ENCODE measurements around the gene CAPZA2.

CAPZA2 gene

GRCh38 chr7:116963234-116963633 lies 100.8 kb downstream of the CAPZA2 start:
- TF ChIP-seq, protein P1, sequence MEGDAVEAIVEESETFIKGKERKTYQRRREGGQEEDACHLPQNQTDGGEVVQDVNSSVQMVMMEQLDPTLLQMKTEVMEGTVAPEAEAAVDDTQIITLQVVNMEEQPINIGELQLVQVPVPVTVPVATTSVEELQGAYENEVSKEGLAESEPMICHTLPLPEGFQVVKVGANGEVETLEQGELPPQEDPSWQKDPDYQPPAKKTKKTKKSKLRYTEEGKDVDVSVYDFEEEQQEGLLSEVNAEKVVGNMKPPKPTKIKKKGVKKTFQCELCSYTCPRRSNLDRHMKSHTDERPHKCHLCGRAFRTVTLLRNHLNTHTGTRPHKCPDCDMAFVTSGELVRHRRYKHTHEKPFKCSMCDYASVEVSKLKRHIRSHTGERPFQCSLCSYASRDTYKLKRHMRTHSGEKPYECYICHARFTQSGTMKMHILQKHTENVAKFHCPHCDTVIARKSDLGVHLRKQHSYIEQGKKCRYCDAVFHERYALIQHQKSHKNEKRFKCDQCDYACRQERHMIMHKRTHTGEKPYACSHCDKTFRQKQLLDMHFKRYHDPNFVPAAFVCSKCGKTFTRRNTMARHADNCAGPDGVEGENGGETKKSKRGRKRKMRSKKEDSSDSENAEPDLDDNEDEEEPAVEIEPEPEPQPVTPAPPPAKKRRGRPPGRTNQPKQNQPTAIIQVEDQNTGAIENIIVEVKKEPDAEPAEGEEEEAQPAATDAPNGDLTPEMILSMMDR (IDR thresholded peaks at IDR 0.05; ENCODE audit: low read depth, low read length, missing control alignments): no peak
- DNase-seq (ENCODE audit: low read depth): no peak
- H3K4me3 ChIP-seq (ENCODE audit: low read depth, low read length): no peak overlapping the region
- in situ Hi-C loops (cut with HindIII; ENCODE audit: low sequenced_read_pairs): no loop called here

- in situ Hi-C loops (cut with HindIII; ENCODE audit: low sequenced_read_pairs): no loop called here
- H3K4me3 ChIP-seq (ENCODE audit: low read depth, low read length): no peak overlapping the region
- DNase-seq (ENCODE audit: low read depth): no peak
- TF ChIP-seq, protein P1 (IDR thresholded peaks at IDR 0.05; ENCODE audit: low read depth, low read length, missing control alignments): no peak
Observed at GRCh38 chr7:116966601-116967000, 104.2 kb downstream of the CAPZA2 start.

DNA sequence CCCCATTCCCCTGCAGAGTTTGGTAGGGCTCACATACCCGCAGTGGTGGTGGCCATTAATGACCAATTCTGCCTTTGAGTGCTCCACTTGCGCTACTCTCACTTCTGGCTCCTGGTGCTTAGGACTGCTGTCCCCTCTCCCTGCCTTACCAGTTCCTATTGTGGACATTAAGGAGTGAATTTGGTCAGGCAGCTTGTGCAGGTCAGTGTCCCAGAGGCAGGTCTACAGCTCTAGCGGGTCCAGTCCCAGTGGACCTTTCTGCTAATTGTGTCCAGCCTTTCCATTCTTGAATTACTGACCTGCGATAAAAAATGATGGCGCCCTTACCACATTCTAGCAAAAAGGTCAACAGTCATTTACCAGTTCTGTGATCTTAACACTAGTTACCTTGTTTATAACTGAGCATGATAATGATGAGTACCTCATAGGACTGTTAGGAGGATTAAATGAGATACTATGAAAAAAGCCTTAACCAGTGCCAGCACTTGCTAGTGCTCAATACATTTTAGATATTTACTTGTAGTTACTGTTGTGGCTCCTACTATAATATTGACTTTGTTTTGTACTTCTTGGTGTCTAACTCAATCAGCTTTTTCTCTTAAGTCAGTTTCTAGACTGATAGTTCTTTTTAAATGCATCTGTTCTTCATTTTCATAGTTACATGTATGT lies 105.0 kb downstream of the CAPZA2 start:
- DNase-seq (ENCODE audit: low read depth): no peak
- no peak overlapping the region for H3K4me3 ChIP-seq (ENCODE audit: low read depth, low read length)
- TF ChIP-seq, protein P1 (IDR thresholded peaks at IDR 0.05; ENCODE audit: low read depth, low read length, missing control alignments): no peak
- in situ Hi-C loops (cut with HindIII; ENCODE audit: low sequenced_read_pairs): no loop called here

GRCh38 chr7:116967983-116968382 lies 105.6 kb downstream of the CAPZA2 start:
- in situ Hi-C loops (cut with HindIII; ENCODE audit: low sequenced_read_pairs): no loop called here
- TF ChIP-seq, protein P1 (IDR thresholded peaks at IDR 0.05; ENCODE audit: low read depth, low read length, missing control alignments): no peak
- no peak overlapping the region for H3K4me3 ChIP-seq (ENCODE audit: low read depth, low read length)
- no peak for DNase-seq (ENCODE audit: low read depth)

GRCh38 chr7:116968631-116969030 lies 106.2 kb downstream of the CAPZA2 start:
- no peak overlapping the region for H3K4me3 ChIP-seq (ENCODE audit: low read depth, low read length)
- in situ Hi-C loops (cut with HindIII; ENCODE audit: low sequenced_read_pairs): no loop called here
- TF ChIP-seq, protein P1 (IDR thresholded peaks at IDR 0.05; ENCODE audit: low read depth, low read length, missing control alignments): no peak
- DNase-seq (ENCODE audit: low read depth): no peak

DNA sequence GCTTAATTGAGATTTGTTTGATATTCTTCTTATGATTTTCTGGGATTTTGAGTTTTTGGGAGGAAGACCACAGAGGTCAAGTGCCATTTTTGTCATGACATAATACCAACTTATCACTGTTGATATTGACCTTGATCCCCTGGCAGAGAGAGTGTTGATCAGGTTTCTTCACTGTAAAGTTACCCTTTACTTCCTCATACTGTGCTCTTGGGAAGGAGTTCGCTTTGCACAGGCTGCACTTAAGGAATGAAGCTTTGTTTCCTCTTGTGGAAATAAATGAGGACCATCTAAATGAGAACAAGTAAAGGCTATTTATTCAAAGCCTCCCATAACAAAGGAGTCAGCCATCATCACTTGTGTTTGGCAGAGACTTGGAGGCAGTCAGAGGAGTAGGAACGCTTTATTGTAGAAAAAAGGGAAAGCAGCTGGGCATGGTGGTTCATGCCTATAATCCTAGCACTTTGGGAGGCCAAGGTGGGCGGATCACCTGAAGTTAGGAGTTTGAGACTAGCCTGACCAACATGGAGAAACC lies 107.0 kb downstream of the CAPZA2 start:
- TF ChIP-seq, protein P1 (IDR thresholded peaks at IDR 0.05; ENCODE audit: low read depth, low read length, missing control alignments): no peak
- in situ Hi-C loops (cut with HindIII; ENCODE audit: low sequenced_read_pairs): no loop called here

More for the DNA sequence above, 107.0 kb downstream of the CAPZA2 start:
- no peak for DNase-seq (ENCODE audit: low read depth)
- no peak overlapping the region for H3K4me3 ChIP-seq (ENCODE audit: low read depth, low read length)

Data from astrocyte of the cerebellum (primary cell).